LNCAP (cell line): Measurements from ENCODE around the gene POLR3GL.

ENCODE experiments used
- CTCF ChIP-seq: fragments of 450-650 bp; IDR thresholded peaks from 2 replicates; pipeline ENCODE4 v1.5.1; 2017; ENCODE audit warnings: mild to moderate bottlenecking

Gene POLR3GL

GRCh38 chr1:145997016-145997717 lies 32.7 kb downstream of the POLR3GL start:
- TF ChIP-seq CTCF: no peak

GRCh38 chr1:145997718-145998023 lies 33.2 kb downstream of the POLR3GL start:
- no peak for TF ChIP-seq CTCF

- TF ChIP-seq CTCF: no peak
Measured at GRCh38 chr1:145999321-146000024, 35.0 kb downstream of the POLR3GL start.

GRCh38 chr1:146001709-146002108 lies 37.2 kb downstream of the POLR3GL start:
- TF ChIP-seq CTCF: no peak

- peak; percentile 4; the same call in 1 of the 2 replicates for TF ChIP-seq CTCF
Measured at GRCh38 chr1:146007489-146008133, 43.1 kb downstream of the POLR3GL start.

GRCh38 chr1:146010126-146010738 lies 45.7 kb downstream of the POLR3GL start:
- TF ChIP-seq CTCF: no peak

GRCh38 chr1:146012703-146013558 lies 48.4 kb downstream of the POLR3GL start:
- TF ChIP-seq CTCF: peak; percentile 93
